ENCODE data around the gene SYNGR1.

- TF ChIP-seq, protein P1, sequence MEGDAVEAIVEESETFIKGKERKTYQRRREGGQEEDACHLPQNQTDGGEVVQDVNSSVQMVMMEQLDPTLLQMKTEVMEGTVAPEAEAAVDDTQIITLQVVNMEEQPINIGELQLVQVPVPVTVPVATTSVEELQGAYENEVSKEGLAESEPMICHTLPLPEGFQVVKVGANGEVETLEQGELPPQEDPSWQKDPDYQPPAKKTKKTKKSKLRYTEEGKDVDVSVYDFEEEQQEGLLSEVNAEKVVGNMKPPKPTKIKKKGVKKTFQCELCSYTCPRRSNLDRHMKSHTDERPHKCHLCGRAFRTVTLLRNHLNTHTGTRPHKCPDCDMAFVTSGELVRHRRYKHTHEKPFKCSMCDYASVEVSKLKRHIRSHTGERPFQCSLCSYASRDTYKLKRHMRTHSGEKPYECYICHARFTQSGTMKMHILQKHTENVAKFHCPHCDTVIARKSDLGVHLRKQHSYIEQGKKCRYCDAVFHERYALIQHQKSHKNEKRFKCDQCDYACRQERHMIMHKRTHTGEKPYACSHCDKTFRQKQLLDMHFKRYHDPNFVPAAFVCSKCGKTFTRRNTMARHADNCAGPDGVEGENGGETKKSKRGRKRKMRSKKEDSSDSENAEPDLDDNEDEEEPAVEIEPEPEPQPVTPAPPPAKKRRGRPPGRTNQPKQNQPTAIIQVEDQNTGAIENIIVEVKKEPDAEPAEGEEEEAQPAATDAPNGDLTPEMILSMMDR (conservative IDR thresholded peaks at IDR 0.05; ENCODE audit: low read depth, low read length): peak; percentile 17; the same call in 1 of the 2 replicates
- no peak for TF ChIP-seq EZH2 (IDR thresholded peaks at IDR 0.05; ENCODE audit: low read length, unreplicated experiment)
Measured at GRCh38 chr22:39314251-39314971, 35.4 kb upstream of the SYNGR1 start.

All from PC-3 (cell line).